PC-9 (cell line): Measurements from ENCODE around the gene TUBGCP6. TPM values are rescaled to one million over a fixed set of nuclear protein-coding genes. Genes with fewer than 3 reads are reported as not detected.

ENCODE experiments used
- BruUV-seq: library from RNA; stranded (reverse); fragments of 400-500 nt; replicated peaks from 2 replicates; lab custom pipeline; 2021; lab: Mats Ljungman, UMichigan
- CTCF ChIA-PET: fragments of 300-600 bp; sonication (Branson Sonifier 250); formaldehyde crosslinking; loops from one replicate; lab custom pipeline; 2022; ENCODE audit warnings: antibody characterized with exemption; lab: Charles Lee
- POLR2A ChIA-PET: fragments of 300-600 bp; sonication (Branson Sonifier 250); formaldehyde crosslinking; loops from one replicate; lab custom pipeline; 2022; ENCODE audit warnings: antibody characterized with exemption; ENCODE audit not compliant: unreplicated experiment; lab: Charles Lee
- DNase-seq, 2 experiments: peaks; one replicate each; pipeline versions ENCODE4 v3.0.0 to v3.0.0-alpha.2; 2015 to 2022; ENCODE audit warnings: mixed read lengths in 1 of 2
- H2AFZ ChIP-seq: fragments of 200-600 bp; sonication (generic); 2 replicates; pipeline ENCODE4 v1.8.1; 2017; ENCODE audit warnings: antibody characterized with exemption
- H3F3A ChIP-seq: fragments of 200-600 bp; sonication (generic); 2 replicates; pipeline ENCODE4 v1.8.1; 2017; ENCODE audit warnings: antibody characterized with exemption, mild to moderate bottlenecking, low read depth; ENCODE audit not compliant: insufficient read depth
- H3K27ac ChIP-seq: fragments of 200-600 bp; sonication (generic); 2 replicates; pipeline ENCODE4 v1.6.1; 2016; ENCODE audit warnings: mixed run types
- H3K27me3 ChIP-seq: fragments of 200-600 bp; sonication (generic); 2 replicates; pipeline ENCODE4 v1.6.1; 2016; ENCODE audit warnings: low read depth, mixed run types; ENCODE audit not compliant: insufficient read depth
- H3K36me3 ChIP-seq: fragments of 200-600 bp; sonication (generic); 2 replicates; pipeline ENCODE4 v1.6.1; 2016; ENCODE audit warnings: low read depth, mixed run types
- H3K4me1 ChIP-seq: fragments of 200-600 bp; sonication (generic); replicated peaks from 2 replicates; pipeline ENCODE4 v1.6.1; 2016; ENCODE audit warnings: mixed run types; ENCODE audit not compliant: insufficient read depth
- H3K4me2 ChIP-seq: fragments of 200-600 bp; sonication (generic); 2 replicates; pipeline ENCODE4 v1.6.1; 2017; ENCODE audit warnings: mixed run types
- H3K4me3 ChIP-seq: fragments of 200-600 bp; sonication (generic); 2 replicates; pipeline ENCODE4 v1.6.1; 2016; ENCODE audit warnings: mixed run types
- H3K79me2 ChIP-seq: fragments of 200-600 bp; sonication (generic); 2 replicates; pipeline ENCODE4 v1.6.1; 2017; ENCODE audit warnings: low read depth, mixed run types
- H3K9me2 ChIP-seq: fragments of 200-600 bp; sonication (generic); 2 replicates; pipeline ENCODE4 v1.8.1; 2017; ENCODE audit warnings: mild to moderate bottlenecking; ENCODE audit not compliant: insufficient read depth
- H3K9me3 ChIP-seq: fragments of 200-600 bp; sonication (generic); 2 replicates; pipeline ENCODE4 v1.8.1; 2016; ENCODE audit warnings: low read depth; ENCODE audit not compliant: insufficient read depth
- H4K20me1 ChIP-seq: fragments of 200-600 bp; sonication (generic); 2 replicates; pipeline ENCODE4 v1.8.1; 2017; ENCODE audit not compliant: insufficient read depth
- EZH2 ChIP-seq: fragments of 200-600 bp; sonication (generic); IDR thresholded peaks from 2 replicates; pipeline ENCODE4 v1.8.0; 2017; ENCODE audit warnings: antibody characterized with exemption, low read depth
- intact Hi-C: fragments of 100-400 bp; cut with micrococcal nuclease; formaldehyde crosslinking; loops from one replicate; pipeline ENCODE4 v1.10.0; 2022; ENCODE audit not compliant: unreplicated experiment
- total RNA-seq: library from RNA; stranded (reverse); gene quantifications from 2 replicates; pipeline ENCODE4 v1.2.3, GENCODE V29; 2021
- TF ChIP-seq, protein P1 (sequence below): fragments of 200-600 bp; sonication (generic); conservative IDR thresholded peaks from 2 replicates; pipeline ENCODE4 v1.6.1; 2017; ENCODE audit warnings: mixed run types, antibody characterized with exemption, mild to moderate bottlenecking, moderate library complexity

The TUBGCP6 gene
- total RNA-seq, 1 experiment from 2014 or later, result 31.3 TPM

DNA sequence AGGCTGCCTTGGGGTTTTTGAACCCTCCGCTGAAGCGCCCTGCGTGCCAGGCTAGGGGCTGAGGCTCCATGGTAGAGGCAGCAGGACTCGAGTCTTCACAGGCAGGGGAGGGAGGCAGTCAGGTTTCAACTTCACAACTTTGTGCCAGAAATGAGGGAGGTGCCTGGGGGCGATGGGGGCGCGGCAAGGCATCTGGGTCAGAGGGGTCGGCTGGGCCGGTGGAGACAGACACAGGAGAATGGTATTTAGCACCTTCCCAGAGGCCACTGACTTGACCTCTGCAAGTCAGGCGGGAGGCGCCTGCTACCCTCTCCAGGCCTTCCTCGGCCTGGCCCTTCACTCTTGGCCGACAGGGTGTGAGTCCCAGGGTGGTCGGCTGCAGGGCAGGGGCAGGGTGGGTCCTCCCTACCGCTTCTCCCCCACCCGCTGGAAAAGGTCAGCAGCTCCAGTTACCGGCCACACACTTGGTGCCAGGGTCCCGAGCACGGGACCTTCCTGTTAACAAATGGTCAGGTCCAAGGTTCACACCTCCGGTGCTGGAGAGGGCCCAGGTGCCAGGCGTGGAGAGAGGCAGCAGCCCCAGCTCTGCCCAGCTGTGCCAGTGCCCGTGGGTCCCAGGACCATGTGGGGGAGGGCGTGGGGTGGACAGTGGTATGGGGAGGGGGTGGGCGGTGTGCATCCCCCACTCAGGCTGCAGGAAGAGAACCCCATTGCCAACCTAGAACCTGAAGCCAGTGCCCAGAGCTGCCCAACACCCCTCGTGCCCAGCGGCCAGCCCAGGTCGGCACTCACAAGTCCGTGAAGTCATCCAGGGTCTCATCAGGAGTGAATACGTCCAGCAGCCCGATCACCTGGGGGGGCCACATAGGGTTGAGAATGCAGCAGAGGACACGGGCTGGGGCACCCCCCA is 12.9 kb upstream of the TUBGCP6 start:
- no TSS peak for BruUV-seq
- DNase-seq, result no peak
- Histone ChIP-seq H3K9me3 (no peaks in the 10 kb centered on the region), H3K4me1 (peaks cover 21% of the 10 kb centered on the region), H3K79me2 (peaks cover 23% of the 10 kb centered on the region), H3K36me3 (0 out of 2 replicates have a peak, but pooled peaks cover 3% of the 10 kb centered on the region), H3K27ac (no peak overlapping the region), H3K4me2 (no peak overlapping the region), H2AFZ (no peak overlapping the region), H3F3A (peaks cover 35% of the 10 kb centered on the region), H4K20me1 (peaks cover 6% of the 10 kb centered on the region), H3K9me2 (no peaks in the 10 kb centered on the region), H3K27me3 (no peaks in the 10 kb centered on the region), H3K4me3 (no peak overlapping the region)
- TF ChIP-seq, protein P1, sequence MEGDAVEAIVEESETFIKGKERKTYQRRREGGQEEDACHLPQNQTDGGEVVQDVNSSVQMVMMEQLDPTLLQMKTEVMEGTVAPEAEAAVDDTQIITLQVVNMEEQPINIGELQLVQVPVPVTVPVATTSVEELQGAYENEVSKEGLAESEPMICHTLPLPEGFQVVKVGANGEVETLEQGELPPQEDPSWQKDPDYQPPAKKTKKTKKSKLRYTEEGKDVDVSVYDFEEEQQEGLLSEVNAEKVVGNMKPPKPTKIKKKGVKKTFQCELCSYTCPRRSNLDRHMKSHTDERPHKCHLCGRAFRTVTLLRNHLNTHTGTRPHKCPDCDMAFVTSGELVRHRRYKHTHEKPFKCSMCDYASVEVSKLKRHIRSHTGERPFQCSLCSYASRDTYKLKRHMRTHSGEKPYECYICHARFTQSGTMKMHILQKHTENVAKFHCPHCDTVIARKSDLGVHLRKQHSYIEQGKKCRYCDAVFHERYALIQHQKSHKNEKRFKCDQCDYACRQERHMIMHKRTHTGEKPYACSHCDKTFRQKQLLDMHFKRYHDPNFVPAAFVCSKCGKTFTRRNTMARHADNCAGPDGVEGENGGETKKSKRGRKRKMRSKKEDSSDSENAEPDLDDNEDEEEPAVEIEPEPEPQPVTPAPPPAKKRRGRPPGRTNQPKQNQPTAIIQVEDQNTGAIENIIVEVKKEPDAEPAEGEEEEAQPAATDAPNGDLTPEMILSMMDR, result no peak
- no peak for TF ChIP-seq EZH2
- intact Hi-C loops, result no loop called here
- ChIA-PET CTCF (no interaction called here), POLR2A (no interaction called here)

DNA sequence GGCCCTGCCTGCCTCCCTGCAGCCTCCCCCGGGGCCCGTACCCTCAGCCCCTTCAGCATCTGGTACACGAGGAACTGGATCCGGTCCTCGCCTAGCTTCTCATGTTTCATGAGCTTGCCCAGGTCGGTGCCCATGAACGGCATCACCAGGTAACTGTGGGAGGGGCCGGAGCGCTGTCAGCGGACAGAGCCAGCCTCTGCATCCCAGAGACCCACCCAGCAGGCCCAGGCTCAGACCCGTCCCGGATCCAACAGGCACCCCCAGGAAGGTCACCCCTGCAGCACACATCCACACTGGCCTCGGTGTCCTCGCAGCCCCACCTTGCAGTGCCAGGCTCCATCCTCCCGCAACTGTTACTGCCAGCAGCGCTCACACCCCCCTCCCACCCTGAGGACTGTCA is 12.2 kb upstream of the TUBGCP6 start:
- intact Hi-C loops, result no loop called here
- Histone ChIP-seq H4K20me1 (peaks cover 12% of the 10 kb centered on the region), H3F3A (peaks cover 35% of the 10 kb centered on the region), H3K9me3 (no peaks in the 10 kb centered on the region), H2AFZ (no peak overlapping the region), H3K4me1 (peaks cover 14% of the 10 kb centered on the region), H3K27ac (no peak overlapping the region), H3K27me3 (no peaks in the 10 kb centered on the region), H3K79me2 (peaks cover 23% of the 10 kb centered on the region), H3K9me2 (no peaks in the 10 kb centered on the region), H3K4me2 (no peak overlapping the region), H3K4me3 (no peak overlapping the region), H3K36me3 (0 out of 2 replicates have a peak, but pooled peaks cover 3% of the 10 kb centered on the region)
- TF ChIP-seq, protein P1, result no peak
- TF ChIP-seq EZH2, result no peak
- no peak for DNase-seq
- BruUV-seq, result no TSS peak
- CTCF ChIA-PET, result no interaction called here
- POLR2A ChIA-PET, result no interaction called here

DNA sequence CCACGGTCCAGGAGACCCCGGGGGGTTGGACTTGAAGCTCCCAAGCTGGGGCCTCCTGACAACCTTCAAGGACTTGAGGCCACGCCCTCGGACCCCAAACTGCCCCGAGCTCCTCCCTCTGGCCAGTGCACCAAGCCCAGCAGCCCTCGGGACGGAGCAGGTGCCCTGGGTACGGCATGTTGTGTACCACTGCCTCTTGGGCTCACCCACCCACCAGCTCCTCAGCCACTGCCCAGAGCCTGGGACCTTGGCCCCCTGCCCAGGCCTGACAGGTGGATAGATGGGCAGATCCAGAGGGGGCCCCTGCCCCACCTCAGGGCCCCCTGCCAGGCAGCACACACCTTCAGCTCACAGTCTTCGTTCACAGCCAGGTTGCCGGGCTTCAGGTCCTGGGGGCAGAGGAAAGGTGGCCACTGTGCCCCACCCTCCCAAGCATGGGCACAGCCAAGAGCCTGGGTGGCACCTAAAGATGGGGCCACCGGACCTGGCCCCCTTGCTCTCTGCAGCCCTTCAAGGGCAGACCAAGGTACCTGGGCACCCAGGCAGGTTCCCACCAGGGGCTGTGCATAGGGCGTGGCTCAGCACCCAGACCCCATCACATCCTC is 11.5 kb upstream of the TUBGCP6 start:
- peaks cover 40% of the 10 kb centered on the region; the same call in 1 of the 2 replicates for H3F3A ChIP-seq
- peaks cover 18% of the 10 kb centered on the region for H4K20me1 ChIP-seq
- TF ChIP-seq, protein P1, result no peak
- no peak for TF ChIP-seq EZH2
- H3K79me2 ChIP-seq, result peaks cover 23% of the 10 kb centered on the region
- intact Hi-C loops, result no loop called here
- H3K9me2 ChIP-seq, result no peaks in the 10 kb centered on the region
- no peak overlapping the region for H3K4me2 ChIP-seq
- H3K27me3 ChIP-seq, result no peaks in the 10 kb centered on the region
- BruUV-seq, result no TSS peak
- 0 out of 2 replicates have a peak, but pooled peaks cover 3% of the 10 kb centered on the region for H3K36me3 ChIP-seq
- no peak overlapping the region for H3K27ac ChIP-seq
- ChIA-PET CTCF (no interaction called here), POLR2A (no interaction called here)
- peaks cover 11% of the 10 kb centered on the region; the same call in 1 of the 2 replicates for H3K4me1 ChIP-seq
- no peak for DNase-seq
- H3K9me3 ChIP-seq, result no peaks in the 10 kb centered on the region
- no peak overlapping the region for H2AFZ ChIP-seq
- H3K4me3 ChIP-seq, result no peak overlapping the region
